GM21360 (cell line): ENCODE results near the gene NXN.
"Not testable (repeated sequence)": the region's sequence is repeated elsewhere in the genome, so short reads cannot be mapped to it uniquely, and the experiment has no call there.

ENCODE experiments used
- ATAC-seq: cut with Tn5 transposase; IDR thresholded peaks from one replicate; pipeline ENCODE4 v1.9.1; 2021; ENCODE audit warnings: mild to moderate bottlenecking, moderate library complexity; ENCODE audit not compliant: unreplicated experiment

NXN gene

DNA sequence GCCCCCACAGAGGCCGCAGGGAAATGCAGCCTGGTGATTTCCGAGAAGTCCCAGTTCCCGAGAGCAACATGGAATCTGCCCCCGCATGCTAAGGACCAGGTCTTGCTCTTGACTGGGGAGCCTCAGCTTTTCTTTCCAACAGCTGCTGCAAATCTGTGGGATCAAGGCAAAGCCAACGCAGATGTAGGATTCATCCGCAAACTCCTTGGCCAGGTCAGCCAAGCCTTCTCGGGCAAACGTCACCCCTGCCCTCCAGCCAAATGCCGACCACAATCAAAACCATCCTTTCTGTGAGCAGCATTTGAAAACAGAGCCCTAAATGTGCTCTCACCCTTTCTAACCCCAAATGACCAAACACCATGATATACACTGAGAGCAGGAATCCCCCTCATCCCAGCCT, 143.4 kb downstream of the NXN start:
- ATAC-seq: no peak

DNA sequence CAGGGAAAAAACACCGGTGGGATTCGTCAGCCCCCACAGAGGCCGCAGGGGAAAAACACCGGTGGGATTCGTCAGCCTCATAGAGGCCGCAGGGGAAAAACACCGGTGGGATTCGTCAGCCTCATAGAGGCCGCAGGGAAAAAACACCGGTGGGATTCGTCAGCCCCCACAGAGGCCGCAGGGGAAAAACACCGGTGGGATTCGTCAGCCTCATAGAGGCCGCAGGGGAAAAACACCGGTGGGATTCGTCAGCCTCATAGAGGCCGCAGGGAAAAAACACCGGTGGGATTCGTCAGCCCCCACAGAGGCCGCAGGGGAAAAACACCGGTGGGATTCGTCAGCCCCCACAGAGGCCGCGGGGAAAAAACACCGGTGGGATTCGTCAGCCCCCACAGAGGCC, 143.9 kb downstream of the NXN start:
- not testable (repeated sequence) for ATAC-seq

DNA sequence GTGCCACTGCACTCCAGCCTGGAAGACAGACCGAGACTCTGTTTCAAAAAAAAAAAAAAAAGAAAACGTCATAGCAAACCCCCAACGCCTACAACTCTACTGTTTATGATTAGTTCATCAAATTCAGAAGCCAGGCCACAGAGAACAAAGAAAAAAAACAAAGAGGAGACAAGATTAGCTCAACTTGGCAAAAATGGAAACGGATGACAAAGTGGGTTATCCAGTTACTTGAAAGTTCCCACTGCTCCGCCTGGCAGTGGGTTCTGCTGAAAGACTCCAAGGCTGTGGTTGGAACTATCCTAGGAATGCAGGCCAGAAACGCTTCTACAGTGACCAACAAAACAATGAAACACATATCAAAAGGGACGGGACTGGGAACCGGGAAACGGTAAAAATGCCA, 144.3 kb downstream of the NXN start:
- no peak for ATAC-seq

DNA sequence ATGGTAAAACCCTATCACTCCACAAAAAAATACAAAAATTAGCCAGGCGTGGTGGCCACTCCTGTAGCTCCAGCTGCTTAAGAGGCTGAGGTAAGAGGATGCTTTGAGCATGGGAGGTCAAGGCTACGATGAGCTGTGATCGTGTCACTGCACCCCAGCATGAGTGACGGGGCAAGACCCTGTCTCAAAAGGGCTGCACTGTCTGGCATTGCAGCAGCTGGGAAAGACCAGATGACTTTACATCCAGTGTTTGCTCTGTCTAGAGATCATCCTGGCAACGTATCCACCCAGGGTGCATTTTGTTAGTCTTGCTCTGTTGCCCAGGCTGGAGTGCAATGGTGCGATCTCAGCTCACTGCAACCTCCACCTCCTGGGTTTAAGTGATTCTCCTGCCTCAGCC, 145.4 kb downstream of the NXN start:
- no peak for ATAC-seq

DNA sequence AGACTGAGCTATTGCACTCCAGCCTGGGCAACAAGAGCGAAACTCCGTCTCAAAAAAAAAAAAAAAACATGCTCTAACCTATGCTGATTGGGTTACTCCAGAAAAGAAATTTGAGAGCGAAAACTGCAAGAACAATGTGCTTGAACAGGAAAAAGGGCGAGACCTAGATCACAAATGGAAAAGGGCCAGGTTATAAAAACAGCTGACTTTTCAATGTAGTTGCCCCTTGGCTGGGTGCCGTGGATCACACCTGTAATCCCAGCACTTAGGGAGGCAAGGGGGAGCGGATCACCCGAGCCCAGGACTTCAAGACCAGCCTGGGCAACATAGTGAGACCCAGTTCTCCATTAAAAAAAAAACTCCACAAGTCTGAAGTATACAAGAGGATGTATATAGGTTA, 148.6 kb downstream of the NXN start:
- ATAC-seq: no peak

DNA sequence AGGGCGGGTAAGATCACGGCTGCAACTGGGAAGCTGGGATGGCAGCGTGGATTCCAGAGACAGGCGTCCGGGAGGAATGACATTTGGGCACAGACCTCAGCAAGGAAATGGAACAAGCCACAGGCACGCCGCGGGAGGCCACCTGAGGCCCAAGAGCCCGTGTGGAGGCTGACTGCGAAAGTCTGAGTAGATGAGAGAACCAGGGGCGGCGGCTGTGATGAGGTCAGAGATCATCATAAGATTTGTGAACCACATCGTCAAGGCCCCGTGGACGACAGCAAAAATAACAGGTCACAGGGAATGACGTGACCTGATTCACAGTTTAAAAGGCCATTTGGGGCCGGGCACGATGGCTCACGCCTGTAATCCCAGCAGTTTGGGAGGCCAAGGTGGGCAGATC, 149.2 kb downstream of the NXN start:
- ATAC-seq: no peak

DNA sequence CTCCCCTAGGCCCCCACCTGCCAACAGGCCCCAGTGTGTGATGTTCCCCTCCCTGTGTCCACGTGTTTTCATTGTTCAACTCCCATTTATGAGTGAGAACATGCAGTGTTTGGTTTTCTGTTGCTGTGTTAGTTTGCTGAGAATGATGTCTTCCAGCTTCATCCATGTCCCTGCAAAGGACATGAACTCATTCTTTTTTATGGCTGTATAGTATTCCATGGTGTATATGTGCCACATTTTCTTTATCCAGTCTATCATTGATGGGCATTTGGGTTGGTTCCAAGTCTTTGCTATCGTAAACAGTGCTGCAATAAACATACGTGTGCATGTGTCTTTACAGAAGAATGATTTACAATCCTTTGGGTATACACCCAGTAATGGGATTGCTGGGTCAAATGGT, 150.0 kb downstream of the NXN start:
- ATAC-seq: not testable (repeated sequence)

DNA sequence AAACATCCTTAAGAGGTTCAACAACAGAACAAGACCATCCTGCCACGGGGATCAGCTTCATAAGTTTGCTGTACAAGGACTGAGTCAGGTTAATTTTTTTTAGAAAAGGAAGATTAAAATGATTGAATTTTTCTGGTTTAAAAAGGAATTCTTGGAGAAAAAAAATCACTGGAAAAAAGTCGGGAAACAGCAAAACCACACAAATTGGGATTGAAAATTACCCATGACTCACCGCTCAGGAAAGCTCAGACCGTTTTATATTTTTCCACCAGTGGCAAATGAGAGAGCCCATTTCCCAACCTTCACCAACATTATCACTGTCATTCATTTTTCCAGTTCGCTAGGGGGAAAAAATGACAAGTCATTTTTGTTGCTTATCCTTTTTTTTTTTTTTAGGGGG, 150.8 kb downstream of the NXN start:
- ATAC-seq: no peak

DNA sequence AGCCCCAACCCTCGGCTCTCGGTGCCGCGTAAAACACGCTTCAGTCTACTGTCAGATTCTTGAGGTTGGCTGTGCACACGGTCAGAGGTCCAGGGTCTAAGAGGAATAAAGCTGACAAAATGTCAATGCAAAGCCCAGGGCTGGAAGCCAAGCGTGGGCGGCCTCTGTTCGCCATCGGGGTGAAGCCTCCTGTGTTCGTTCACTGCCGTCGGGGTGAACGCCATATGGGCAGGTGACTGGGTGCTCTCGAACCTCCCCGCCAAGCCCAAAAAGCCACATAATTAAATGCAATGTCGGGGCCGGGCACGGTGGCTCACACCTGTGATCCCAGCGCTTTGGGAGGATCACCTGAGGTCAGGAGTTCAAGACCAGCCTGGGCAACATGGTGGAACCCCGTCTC, 152.8 kb downstream of the NXN start:
- ATAC-seq: no peak

DNA sequence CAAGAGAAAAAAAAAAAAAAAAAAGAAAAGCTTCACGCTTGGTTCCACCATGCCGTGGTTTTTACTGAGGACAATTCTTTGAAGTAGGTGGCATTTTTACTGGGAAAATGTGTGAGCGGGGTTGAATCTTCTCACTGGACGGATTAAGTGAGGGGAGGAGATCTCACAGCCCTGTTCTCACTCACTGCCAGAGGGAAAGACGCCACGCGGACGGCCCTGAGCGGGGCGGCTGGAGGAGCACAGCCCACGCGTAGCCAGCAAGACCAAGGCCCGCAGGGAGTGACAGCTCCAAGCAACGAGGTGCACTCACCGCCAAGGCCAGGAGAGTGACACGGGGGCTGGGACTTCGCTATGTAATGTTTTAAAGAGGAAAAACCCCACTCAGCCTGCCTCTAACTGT, 154.4 kb downstream of the NXN start:
- ATAC-seq: no peak

DNA sequence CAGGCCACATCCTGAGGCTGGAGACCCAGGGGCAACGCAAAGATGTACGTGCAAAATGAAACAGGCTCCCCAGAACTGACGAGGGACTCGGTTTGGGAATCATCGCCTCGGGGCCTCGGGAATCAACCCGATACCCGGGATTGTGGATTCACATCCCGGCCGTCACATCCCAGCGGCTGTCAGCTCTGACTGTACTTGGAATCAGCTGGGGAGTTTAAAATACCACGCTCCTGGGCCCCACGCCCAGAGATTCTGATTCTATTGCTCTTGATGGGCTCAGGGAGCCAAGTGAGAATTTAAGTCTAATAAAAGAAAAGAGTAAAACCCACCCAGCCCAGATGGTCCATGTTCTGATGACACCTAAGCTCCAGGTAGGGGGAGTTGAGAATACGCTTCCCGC, 155.2 kb downstream of the NXN start:
- no peak for ATAC-seq

DNA sequence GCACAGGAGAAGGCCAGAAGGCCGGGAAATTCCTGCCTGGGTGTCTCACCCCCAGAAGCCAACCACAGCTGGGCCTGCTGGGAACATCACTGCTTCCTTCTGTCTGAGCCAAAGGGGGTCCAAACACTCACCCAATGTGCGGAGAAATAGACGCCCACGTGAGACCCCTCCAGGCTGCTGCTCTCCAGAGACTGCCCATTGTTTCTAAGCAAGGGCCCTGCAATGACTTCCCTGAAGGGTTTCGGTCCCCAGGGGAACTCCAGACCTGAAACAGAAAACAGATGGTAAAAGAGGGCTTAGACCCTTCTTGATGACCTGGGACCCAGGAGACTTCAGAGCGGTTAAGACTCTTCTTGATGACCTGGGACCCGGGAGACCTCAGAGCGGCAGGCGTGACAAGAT, 156.1 kb downstream of the NXN start:
- peak; percentile 46 for ATAC-seq

DNA sequence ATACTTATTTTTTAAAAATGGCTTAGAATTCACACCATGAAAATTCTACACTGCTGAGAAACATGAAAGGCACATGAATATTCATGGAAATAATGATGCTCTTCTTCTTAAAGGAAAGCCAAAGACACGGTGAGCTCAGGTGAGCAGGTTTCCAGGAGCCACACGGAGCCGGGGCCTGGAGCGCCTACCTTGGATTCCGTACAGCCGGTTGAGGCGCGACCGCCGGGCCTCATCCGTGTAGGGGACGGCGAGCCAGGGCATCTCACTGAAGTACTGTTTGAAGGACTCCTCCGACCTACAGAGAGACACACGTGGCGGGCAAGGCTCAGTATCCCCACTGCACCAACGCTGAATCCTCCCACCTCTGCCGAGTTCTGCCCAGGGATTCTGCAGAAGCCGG, 160.3 kb downstream of the NXN start:
- no peak for ATAC-seq

DNA sequence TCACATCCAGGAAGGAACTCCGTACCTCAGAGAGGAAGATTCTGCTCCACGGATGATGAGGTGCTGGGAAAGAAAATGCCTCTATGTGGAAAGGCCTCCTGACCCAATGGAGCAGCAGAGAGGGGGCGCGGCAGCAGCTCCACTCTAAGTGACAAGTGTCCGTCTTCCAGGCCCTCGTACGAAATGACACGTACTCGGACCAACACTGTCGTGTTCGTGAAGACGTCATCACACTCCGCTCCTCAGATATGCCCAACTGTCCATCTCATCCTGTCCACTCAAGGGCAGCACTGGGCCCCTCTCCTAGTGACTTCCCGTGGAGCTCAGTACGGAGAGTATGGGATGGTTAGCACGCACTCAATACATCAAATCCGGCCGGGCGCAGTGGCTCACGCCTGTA, 165.2 kb downstream of the NXN start:
- no peak for ATAC-seq

DNA sequence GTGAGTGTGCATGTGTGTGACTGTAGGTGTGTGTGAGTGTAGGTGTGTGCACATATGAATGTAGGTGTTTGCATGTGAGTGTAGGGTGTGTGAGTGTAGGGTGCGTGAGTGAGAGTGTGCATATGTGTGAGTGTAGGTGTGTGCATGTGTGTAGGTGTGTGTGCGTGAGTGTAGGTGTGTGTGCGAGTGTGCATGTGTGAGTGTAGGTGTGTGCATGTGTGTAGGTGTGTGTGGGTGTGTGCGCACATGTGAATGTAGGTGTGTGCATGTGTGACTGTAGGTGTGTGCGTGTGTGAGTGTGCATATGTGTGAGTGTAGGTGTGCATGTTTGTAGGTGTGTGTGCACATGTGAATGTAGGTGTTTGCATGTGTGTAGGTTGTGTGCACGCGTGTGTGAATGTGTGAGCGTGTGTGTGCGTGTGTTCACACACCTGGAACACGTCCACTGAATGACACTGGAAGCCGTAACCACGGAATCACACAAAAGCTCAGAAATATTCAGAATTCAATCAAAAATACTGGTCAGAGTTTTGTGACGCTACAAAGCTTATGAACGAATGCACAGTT, 166.9 kb downstream of the NXN start:
- ATAC-seq: no peak

DNA sequence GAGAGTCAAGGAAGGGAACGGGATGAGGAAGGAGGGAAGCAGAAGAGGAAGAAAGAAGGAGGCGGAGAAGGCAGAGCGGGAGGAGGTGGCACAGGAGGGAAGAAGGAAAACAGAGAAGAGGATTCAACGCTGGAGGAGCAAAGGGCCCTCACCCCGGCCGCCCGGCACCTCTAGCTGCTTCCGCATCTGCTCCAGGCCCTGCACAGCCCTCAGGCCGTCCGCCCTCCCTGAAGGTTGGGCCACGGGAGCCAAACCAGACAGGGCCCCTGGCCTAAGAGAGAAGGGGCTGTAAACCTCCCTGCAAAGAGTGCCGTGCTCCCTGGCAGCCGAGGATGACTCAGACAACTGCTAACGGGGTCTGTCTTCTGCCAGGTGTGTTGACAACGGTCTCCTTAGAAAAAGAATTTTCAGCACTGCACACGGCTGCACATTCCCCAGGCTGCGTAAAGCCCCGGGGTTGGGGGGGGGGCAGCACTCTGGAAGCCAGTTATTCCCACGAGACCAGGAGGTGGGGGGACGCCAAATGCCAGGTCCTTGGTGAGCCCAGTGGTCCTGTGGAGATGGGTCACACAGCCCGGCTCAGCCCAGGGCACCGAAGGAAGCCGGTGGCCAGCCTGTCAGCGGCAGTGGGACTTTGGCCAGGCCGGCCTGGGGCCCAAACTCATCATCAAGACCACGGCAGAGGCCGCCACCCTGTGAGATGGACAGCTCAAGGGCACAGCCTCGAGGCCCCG, 168.4 kb downstream of the NXN start:
- ATAC-seq: no peak

DNA sequence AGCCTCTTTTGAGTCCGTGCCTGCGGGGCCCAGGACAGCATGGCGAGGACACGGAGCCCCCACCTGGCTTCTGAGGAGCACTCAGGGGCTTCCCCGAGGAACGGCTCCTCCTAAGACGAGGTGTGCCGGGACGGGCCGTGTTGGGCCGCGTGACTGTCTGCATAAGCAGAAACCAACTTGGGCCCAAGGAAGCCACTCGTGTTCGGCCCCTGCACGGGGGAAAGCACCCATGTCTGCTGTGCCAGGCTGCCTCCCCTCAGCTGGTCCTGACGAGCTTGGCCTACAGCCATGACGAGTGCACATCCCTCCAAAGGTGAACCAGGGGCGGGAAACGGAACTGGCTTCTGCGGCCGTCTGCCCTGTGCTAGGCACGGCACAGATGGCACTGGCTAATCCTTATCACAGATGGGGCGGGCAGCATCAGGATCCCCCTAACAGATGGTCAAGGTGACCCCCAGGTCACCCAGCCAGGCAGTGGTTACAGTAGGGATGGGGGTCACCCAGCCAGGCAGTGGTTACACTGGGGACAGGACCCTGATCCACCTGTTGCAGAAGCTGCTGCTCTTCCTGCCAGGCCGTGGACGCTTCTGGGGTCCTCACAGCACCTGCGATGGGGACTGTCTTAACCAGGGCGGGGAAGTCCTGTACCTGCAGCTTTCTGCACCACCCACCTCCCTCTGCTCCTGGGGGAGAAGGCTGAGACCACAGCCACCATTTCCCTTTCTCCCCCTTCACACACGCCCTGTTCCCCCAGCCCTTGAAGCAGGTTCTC, 171.9 kb downstream of the NXN start:
- ATAC-seq: no peak

DNA sequence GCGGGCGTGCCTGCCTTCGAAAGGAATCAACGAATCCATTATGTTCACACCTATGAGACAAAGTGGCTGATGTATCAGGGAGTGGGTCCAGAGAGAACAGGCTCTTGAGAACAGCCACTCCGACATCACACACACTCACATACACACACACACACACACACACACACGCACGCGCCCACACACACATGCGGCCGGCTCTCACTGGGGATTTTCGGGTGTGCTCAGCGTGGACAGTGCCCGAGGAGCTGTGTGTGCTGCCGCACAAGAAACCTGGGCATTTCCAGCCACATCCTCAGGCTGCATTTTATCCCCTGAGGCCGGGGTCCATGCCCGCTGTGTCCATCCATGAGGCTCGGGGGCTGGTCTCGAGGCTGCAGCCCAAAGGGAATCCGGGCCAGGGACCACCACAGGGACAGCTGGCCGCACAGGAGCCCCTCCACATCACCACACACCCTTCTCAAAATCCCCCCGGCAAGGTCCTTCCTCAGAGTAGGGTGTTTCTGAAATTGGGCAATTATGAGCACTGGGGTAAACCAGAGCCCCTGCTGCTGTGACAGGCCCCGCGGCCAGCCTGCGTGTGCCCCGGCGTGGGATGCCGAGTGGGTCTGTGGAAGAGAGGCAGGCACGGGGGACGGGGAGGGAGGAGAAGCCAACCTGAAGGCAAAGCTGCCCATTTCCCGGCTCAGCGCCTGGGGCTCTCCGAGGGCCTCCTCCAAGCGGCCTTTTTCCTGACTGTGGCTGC, 172.6 kb downstream of the NXN start:
- no peak for ATAC-seq

DNA sequence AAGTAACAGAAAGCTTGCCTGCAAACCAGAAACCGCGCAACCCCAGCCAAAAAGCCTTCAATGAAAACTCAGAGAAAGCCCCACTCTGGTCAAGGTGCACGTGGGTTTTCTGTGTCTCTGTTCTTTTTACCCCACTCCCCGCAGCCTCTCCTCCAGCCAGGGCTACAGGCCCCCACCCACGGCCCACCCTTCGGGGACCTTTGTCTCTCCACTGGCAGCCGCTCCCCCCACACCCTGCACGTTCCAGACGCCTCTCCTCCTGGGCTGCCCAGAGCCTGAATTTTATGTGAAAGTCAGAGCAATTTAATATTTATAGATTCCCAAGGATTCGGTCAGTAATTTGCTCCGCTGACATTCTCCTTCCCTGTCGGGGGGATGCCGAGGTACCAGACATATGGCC, 173.2 kb downstream of the NXN start:
- no peak for ATAC-seq

DNA sequence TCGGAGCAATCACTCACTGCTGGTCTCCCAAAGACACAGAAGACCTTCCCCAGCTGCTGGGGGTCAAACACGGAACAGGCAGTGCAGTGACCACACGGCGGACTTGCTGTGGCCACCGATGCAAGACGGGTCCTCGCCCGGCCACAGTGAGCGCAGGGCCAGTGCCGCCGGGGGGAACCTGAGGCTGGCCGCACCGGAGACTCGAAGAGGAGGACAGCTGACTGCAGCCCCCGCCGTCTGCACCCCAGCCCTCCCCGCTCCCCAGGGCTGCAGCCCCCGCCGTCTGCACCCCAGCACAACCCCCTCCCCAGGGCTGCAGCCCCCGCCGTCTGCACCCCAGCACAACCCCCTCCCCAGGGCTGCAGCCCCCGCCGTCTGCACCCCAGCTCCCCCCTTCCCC, 173.7 kb downstream of the NXN start:
- ATAC-seq: not testable (repeated sequence)

DNA sequence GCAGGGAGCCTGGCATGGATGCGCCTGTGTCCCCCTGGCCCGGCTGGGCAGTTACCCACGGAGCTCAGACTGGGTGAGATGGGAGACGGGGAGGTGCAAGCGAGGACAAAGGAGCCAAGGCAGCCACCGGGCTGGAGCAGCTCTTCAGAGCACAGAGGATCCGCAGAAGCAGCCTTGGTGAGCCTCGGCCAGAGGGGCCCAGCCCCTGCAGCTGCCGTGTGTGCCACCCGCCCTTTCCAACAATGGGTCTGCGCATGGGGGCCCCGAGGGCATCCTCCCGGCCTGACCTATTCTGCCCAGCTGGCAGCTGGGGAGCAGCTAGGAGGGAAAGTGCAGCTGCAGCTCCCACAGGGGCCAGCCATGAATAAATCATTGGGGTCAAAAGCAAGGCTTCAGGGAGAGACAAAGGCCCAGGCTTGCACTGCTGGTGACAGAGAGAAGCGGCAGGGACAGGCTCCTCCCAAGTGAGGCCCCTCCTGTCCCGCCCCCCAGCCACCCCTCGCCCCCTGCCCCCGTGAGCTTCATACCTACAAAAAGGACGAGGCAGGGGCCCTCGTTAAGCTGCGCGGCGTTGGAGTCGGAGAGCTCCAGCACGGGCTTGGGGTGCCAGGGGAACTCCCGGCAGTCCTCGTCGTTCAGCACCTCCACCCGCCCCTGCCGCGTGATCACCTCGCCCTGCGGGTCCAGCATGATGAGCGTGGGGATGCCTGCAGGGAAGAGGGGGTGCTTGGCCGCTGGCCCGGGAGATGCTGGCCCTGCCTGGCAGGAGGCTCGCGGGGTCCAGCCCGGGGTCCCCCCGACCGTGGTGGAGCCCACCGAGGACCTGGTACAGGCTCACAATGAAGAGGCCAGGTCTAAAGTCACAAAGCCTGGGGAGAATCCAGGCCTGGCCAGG, 174.8 kb downstream of the NXN start:
- no peak for ATAC-seq
